Measurements from ENCODE around the gene ZRANB1.

ZRANB1 gene

DNA sequence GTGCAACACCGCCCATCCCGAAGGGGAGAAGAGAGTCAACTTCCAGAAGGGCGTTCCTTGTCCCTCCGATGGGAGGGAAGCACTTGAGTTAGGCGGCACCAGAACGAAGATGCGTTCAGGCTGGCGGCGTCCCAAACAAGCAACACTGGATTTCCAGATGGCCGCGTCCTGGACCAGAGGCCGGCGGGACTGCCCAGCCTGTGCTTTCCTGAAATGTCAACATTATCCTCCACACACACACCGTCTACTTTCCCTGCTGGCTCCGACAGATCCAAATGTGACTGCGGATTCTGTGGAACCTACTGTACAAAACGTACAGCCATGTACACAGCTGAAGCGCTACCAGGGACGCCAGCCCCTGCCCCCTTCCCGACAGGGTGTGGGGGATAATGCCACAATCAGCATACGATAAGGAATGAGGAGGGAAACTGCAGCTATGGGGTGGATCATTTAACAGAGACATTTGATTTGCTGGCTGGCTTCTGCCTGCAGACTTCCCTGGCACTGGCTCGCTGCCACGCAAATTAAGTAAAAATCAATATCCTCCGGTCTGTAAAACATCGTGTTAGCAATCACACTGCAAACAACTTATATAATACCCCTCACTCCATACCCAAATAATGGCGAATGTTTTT lies 82.1 kb downstream of the ZRANB1 start:
- DNase-seq = no peak

DNA sequence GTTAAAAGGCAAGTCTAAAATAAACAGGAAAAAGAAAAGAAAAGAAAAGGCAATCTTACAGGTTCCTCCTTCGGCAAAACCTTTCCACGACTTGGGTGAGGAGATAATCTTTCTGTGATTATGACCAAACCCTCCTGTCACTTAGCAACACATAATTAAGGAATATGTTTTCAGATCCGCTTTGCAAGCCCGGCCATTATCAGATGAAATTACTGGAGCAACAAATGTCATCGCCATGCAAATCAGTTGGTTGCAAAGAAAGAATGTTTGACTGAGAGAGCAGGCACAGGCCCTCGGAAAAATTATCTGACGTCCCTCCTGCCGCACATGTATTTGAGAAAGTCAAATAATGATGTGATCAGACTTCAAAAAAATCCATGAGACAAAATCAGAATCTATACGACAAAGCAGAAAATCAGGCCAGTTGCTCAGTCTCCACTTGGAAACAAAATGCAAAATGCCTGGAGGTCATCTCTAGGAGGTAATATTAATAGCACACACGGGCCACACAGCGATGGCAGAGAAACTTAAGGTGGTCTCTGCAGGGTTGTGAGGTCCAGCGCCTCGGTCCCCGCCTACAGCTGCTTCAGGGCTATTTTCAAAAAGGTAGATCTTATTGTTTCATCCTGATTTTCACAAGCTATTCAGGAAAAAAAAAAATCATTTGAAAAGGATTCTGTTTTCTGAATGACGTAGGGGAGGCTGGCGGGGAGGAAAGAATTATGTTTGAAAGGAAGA lies 82.7 kb downstream of the ZRANB1 start:
- DNase-seq = no peak

DNA sequence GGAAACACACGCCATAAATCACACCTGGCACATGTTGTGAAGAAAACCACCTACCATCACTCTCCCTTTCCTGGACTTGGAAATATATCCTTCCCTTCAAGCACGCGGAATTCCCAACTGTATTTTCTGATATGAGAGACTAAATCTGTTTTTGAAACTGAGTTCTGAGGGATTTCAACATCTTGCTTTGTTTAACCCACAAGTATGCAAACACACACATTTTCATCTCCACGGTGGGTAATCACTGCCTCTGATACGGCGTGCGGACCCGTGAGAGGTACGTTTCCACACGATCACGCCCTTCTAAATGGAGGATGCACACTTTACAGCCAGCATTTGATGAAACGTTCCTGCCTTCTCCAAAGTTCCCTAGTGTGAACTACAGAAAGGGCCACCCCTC lies 83.4 kb downstream of the ZRANB1 start:
- DNase-seq = no peak

DNA sequence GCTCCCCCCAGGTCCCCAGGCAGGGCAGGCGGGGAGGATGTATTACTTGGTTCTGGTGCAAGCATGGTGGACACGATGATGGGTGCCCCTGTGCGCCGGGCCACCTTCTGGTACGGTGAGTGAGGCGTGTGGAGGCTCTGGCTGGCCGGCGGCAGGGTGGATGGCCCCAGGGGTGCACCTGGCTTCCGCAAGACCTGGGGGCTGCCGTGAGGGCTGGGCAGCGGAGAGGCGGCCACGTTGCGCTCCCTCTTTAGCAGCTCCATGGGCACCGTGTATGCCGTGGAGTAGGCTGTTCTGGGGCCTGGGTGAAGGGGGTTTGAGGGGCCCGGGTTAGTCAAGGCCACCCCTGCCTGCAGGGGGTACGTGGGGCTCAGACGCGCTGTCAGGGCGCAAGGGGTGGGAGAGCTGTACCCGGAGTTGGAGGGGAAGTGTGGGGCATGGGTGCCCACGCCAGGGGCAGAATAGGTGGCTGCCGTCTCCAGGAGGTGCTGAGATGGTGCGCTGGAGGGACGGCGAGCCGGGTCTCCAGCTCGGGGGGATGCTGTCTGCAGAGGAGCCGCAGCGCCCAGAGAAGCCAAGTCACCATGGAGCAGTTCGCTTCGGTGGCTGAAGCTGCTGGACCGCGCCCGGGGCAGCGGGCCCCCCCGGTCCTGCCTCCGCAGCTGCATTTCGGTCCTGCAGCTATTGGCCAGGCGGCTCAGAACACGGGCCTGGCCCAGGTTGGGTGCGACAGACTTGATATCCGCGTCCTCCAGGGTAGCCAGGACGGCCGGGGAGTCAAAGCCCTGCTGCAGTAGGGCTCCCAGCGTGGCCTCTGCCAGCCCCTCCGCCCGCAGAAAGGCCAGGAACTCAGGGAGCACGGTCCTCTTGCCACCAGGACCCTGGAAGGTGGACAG lies 84.4 kb downstream of the ZRANB1 start:
- DNase-seq = no peak

DNA sequence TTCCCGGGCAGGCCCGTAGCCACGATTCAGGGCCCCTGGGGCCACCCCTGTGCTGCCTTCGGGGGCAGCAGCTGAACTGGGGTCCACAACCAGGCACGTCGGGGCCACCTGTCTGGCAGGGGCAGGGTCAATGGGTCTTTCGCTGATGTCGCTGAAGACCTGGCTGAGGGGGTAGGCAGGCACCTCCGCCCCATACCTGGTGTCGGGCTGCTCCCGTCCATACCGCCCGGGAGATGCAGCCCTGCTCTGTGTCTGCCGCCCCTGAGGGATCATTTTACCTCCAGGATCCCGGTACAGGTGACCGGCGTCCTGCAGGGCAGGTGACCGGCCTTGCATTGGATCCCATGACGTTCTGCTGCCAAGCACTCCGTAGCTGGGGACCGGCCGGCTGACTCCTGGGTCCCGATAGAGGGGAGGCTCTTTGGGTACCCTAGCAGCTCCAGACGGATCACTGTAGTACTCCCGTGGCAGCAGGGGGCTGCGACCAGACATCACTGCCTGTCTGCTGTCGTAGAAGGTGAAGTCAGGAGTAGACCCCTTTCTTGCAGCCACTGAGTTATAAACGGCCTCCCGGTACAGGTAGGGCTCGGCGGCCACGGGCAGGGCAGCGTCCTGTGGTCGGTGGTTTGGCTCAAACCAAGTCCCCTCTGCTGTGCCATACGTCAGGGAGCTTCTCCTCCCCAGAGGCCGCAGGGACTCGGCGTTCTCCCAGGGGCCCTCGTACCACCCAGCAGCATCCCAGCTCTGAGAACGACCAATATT lies 85.2 kb downstream of the ZRANB1 start:
- no peak for DNase-seq

DNA sequence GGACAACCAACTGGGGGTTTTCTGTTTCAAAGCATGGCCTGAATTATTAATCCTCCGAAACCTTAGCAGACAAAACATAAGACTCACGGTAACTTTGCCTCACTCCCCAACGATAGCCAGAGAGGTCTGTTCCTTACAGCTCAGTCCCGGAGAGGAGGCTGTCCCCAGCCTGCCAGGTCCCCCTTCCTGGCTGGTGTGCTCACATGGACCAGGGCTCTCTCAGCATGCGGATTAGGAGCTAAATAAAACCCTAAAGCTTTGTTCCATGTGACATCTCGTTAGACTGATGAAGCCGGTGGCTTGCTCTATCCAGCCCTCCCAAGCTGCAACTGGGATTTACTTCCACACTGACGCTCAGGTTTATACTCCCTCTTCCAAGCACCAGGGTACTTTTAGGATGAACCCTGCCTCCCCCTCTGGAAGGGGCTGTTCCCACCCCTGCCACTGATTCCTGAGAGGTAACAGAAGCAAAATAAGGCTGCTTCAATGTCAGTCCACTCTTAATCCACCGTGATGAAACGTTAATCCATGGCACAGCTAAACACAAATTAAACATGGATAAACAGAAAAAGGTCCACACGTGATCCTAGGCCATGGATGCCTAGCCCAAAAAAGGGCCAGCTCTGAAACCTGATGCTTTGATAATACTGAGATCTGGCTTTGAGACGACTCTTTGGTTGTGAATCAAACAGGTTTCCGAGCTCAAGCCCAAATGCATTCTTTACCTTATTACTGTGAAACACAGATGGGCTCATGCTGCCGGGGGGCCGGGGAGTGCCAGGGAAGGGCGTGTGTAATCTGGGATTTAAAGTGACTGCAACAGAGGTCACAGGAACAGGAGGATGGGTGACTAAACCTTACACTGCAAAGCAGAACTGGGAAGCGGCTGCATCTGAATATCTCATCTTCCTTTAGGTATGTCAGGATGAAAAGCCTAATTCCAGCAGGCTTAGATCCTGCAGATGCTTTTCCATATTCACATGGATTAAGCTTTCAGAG lies 86.2 kb downstream of the ZRANB1 start:
- DNase-seq = no peak

DNA sequence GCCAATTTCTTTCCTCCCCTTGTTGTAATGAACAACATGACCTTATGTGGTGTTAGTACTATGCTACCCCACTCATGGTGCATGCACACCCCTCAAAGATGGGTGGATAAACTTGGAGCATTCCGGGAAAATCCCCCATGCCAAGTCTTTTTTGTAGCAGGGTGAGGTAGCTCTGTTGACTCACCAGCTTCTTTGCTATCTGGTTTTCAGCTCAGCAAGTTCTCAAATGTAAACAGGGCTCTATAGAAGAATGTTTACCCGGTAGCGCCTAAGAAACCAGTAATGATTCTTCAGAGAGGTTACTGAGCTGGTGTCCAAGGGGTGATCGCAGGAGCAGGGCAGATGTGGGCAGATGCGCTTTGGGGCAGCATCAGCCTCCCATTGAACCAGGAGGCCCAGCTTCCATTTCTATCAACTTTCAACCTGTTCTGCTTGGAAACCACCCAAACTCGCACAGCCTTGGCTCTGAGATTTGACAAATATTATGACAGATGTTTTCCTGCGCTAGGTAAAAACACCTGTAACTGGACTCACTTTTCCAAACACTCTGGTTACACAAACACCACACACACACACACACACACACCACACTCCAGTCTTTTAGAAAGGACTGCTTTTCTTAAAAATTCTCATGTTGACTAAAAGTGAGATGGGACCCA lies 87.8 kb downstream of the ZRANB1 start:
- no peak for DNase-seq

DNA sequence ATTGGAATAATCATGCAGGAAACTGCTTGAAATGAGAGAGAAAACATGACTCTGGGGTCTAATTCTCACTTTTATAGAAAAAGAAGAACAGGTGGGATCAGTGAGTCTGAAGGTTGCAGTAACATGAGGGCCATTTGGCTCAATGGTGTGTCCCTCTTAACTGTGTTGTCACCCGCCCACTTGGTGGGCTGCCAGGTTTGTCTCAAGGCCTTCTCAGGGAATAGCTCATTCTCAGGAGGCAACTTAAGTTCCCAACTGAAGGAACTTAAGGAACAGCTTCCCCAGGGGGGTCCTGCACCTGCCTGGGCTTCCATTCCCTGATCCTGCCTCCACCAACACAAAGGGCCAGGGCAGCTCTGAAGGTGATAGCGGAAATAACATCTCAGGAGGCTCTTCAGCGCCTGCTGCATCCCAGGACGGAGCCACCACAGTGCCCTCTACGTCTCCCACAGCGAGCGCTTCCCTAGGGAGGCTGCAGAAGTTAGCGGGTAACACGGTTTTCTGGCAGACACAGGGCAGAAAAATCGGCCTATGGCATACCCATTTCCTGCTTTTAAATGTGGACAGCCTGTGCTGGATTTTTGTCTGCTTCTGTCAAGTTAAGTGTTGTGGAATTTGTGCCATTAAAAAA lies 88.8 kb downstream of the ZRANB1 start:
- DNase-seq = no peak

DNA sequence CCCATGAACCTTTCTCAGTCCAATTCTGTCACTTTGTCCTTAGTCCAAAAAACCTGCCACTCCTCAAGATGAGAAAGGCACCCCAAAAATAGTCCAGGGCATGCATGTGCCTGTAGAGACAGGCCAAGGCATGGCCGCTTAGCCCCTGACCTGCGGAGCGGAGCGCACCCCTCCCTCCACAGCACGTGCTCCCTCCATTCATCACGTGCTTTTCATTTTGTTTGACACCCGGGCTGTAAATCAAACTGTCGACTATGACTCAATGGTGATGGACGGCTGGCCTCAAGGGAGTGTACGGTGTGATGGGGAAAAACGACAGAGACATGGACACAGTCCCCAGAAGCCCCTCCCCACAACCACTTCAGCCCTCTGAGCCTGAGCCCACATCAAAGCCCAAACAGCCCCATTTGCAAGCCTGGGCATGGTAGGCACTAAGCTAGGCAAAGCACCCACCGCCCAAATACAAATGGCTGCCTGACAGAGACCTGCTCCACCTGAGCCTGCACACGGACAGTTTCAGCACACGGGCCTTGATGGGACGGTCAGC lies 90.6 kb downstream of the ZRANB1 start:
- DNase-seq = no peak

DNA sequence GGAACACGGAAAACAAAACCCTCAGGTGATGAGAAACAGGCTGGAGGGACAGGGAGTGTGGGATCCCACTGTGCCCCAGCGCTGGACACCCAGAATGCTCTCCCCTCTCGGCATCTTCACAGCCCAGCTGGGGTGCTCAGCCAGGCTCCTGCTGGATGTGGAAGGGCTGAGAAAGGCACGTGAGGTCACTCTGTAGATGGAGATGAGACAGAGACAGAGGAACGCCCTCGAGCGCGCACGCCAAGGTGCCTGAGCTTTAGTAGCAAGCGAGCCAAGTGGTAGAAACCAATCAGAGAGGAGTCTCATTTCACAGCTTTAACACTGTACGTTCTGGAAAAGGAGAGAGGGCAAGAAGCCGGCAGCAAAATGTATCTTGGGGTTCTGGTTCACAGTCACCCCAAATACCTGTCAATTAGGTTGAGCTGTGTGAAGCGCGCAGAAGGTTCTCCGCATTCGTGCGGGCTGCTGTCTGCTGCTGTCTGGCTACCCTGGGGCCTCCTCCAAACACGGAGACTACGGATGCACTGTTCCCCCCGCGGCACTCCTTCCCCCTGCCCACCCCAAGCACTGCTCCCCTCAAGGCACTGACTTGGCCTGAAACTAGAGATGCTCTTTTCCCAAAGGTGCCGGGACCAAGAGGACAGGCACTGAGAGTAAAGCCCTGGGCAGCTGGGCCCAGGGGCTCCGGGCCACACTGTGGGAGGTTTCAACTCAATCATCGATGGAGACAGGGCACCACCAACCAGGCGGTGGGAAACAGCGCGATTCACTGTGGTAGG lies 91.4 kb downstream of the ZRANB1 start:
- DNase-seq = no peak

DNA sequence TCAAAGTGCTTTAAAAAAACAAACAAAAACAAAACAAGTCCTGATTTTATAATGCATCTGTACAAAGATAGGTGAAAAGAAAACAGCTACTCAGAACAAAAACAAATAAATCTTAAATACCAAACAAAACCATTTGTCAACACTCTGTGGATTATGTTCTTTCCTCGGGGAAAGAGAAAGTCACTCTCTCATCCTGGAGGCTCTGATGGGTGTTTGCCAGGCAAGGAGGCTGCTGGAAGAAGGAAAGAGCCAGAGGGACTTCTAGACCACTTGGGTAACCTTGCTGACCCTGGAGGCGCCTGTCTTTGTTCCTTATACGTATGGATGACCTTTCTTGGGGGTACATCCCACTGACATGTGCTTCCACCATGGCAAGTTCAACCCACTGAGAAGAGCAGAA lies 92.8 kb downstream of the ZRANB1 start:
- DNase-seq = no peak

DNA sequence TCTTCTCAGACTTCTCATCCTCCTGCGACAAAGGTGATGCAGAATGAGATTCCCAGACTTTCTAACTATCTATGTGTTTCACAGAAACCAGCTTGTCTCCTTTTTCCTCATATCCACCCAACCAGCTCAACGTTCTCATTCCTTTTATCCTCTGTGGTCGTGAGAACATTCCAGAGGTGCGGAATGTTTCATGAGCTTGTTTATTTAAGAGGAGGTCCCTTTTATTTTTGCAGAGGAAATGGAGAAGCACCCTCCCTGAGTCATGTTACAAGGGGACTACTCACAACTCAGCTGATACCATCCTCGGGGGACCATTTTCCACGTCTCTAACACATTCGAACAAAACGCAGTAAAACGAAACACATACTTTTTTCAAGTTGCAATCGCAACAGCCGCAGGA lies 93.2 kb downstream of the ZRANB1 start:
- no peak for DNase-seq

DNA sequence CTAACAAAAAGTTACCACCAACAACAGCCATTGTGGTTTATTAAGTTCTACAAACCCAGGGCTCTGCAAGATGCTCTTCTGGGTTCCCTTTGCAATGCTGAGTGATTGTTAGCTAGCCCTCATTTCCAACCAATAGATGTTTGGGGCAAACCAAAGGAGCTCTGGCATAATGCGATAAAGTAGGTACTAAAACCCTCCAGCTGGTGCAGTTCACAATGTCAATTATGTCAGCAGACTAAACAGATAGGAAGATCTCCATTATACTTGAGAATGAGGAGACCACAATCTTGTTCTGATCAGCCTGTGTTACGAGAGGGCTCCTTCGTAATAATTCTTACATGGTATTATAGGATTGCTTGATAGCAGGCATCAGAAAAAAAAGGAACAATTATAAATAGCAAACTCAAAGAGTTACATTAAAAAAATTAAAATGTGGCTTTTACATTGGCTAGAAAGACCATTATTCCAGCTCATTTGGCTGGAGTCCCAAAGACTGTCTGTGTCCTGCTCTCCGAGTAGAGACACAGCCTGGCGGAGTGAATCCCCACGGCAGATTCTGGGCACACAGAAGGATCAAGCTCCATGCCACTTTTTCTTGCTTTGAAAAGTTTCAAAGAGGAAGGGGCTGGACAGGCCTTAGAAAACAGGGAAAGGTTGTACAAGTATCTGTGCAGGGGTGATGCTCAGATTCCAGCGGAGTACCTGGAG lies 93.8 kb downstream of the ZRANB1 start:
- DNase-seq = no peak

DNA sequence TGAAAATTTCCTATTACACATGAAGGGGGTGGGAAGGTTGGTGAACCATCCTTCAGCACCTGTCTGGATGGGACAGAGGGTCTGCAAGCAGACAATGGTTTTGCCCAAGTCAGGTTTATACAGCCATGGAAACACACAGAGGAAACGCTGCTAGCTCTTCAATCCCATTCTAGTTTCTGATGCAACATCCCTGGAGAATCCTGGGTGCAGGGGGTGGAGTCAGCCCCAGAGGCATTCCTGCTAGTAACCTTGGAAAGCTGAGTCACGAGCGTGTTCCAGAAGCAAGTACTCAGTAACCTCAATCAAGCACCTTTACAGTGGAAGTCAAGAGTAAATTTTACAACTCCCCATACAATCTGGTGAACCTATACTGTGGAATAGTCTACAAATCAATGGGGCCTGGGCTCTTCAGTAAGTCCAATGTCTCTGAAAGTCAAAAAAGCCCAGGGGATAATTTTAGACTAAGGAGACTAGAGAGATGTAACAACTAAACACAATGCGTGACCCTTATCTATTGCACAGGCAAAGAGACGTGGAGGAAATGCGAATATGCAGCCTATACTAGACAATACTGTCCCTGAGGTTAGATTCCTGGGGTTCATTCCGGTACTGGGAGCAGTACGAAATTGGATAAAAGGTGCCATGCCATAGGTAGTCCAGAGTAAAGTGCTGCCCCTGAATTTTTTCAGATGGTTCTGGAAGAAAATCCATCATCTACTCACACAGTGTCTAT lies 95.4 kb downstream of the ZRANB1 start:
- DNase-seq = no peak

Measured in AML-193 (cell line).